PFSK-1 (cell line): Measurements from ENCODE around the gene VIT.

Experiments used
- POLR2AphosphoS5 ChIP-seq: IDR thresholded peaks from 2 replicates; pipeline ENCODE4 v1.6.1; 2012; ENCODE audit warnings: low read depth, mild to moderate bottlenecking, control low read depth, low read length, moderate library complexity
- TAF1 ChIP-seq: IDR thresholded peaks from 2 replicates; pipeline ENCODE4 v1.6.1; 2012; ENCODE audit warnings: low read length, control low read depth, borderline replicate concordance; ENCODE audit not compliant: insufficient read depth

DNA sequence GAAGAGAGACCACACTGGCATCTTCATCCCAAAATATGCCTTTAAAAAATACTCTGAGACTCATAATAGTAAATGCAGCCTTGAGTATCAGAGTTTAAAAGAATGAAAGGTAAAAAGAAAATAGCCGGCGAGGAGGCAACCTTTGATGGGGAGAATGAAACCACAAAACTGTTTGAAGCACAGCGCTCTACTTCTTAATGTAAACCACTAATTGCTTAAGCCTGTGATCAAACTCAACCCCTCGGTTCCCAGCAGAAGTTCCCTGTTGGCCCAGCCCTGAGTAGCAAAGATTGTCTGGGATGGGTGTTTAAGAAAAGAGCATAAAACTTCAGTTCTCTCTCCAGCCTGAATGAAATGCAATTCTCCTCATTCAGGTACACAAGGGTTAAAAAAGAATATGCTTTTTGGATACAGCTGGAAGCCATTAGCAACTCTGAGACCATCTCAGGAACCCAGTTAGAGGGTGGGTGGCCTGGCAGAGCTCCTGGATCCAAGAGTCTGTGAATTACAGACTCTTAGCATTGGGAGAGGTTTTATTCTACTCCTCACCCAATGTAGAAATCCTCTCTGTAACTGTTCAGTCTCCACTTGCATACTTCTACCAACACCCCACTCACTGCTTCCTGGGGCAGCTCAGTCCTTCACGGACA lies 44.8 kb downstream of the VIT start:
- TF ChIP-seq TAF1 (no peak), POLR2AphosphoS5 (no peak)
